Measurements from ENCODE around the gene ZNF785. TPM values are rescaled to one million over a fixed set of nuclear protein-coding genes. Genes with fewer than 3 reads are reported as not detected.
A peak's percentile ranks its signal among the peaks of the same experiment; 100 is the strongest.

ZNF785 gene
- total RNA-seq, 3 donors from 2014 or later (not counting 1 experiment from before 2014, with no cell fraction given) = 7.5 to 15.2 (median 10.4) TPM

- no peaks in the 10 kb centered on the region for H3K36me3 Mint-ChIP-seq
- peaks cover 22 to 30% of the 10 kb centered on the region in 2 donors for H3K4me1 Mint-ChIP-seq
- intact Hi-C loops (cut with micrococcal nuclease) = loop anchor here (10.0 kb wide), 1 partner anchor 98 kb away; the partner anchor contains the start of gene DCTPP1
Measured at GRCh38 chr16:30533146-30533522, 52.4 kb downstream of the ZNF785 start.

GRCh38 chr16:30532285-30533145, 53.0 kb downstream of the ZNF785 start:
- no peak for TF ChIP-seq CTCF (IDR thresholded peaks at IDR 0.05)
- Mint-ChIP-seq H3K27ac (peak overlapping the region; percentile 53 to 83), H3K9me3 (no peaks in the 10 kb centered on the region), H3K4me1 (peaks cover 28 to 35% of the 10 kb centered on the region in 2 donors), H3K4me3 (no peak overlapping the region), H3K36me3 (no peaks in the 10 kb centered on the region), H3K27me3 (ENCODE audit: low read depth in 2 of 2) (no peaks in the 10 kb centered on the region)
- no peaks in the 10 kb centered on the region for H3K27me3 ChIP-seq (ENCODE audit: control insufficient read depth, insufficient read depth, low read length)
- H3K4me1 ChIP-seq (ENCODE audit: control insufficient read depth, insufficient read depth, low read length) = peaks cover 41% of the 10 kb centered on the region
- H3K27ac ChIP-seq (ENCODE audit: low read length) = no peak overlapping the region
- no peaks in the 10 kb centered on the region for H3K9me3 ChIP-seq (ENCODE audit: control insufficient read depth, insufficient read depth, low read length)
- H3K4me3 ChIP-seq (ENCODE audit: low read length) = no peak overlapping the region
- DNase-seq = no peak
- no peak for ATAC-seq
- WGBS (ENCODE audit: insufficient coverage) = 97% methylated on average over 57 of the region's 57 CpGs
- intact Hi-C loops (cut with micrococcal nuclease) = loop anchor here (10.0 kb wide), 1 partner anchor 98 kb away; the partner anchor contains the start of gene DCTPP1
- peaks cover 8% of the 10 kb centered on the region for H3K36me3 ChIP-seq (ENCODE audit: control insufficient read depth, insufficient read depth, low read length)

More at GRCh38 chr16:30533146-30533522, 52.4 kb downstream of the ZNF785 start:
- DNase-seq (no peak), ATAC-seq (no peak)
- H3K27me3 ChIP-seq (ENCODE audit: control insufficient read depth, insufficient read depth, low read length) = no peaks in the 10 kb centered on the region
- no peak overlapping the region for H3K4me3 ChIP-seq (ENCODE audit: low read length)
- 97% methylated on average over 11 of the region's 11 CpGs for WGBS (ENCODE audit: insufficient coverage)
- Mint-ChIP-seq H3K27ac (peak overlapping the region; percentile 53 to 83), H3K4me3 (peak overlapping the region; percentile 78), H3K9me3 (no peaks in the 10 kb centered on the region), H3K27me3 (ENCODE audit: low read depth in 2 of 2) (no peaks in the 10 kb centered on the region)
- peaks cover 35% of the 10 kb centered on the region for H3K4me1 ChIP-seq (ENCODE audit: control insufficient read depth, insufficient read depth, low read length)
- H3K36me3 ChIP-seq (ENCODE audit: control insufficient read depth, insufficient read depth, low read length) = peaks cover 8% of the 10 kb centered on the region
- no peak overlapping the region for H3K27ac ChIP-seq (ENCODE audit: low read length)
- no peaks in the 10 kb centered on the region for H3K9me3 ChIP-seq (ENCODE audit: control insufficient read depth, insufficient read depth, low read length)
- no peak for TF ChIP-seq CTCF (IDR thresholded peaks at IDR 0.05)

Other genes with a start within 250 kb of the ZNF785 start
- gene CD2BP2, start 230.4 kb downstream of the ZNF785 start, total RNA-seq = 100 to 1,000 TPM in 1 of 3 donors, 10 to 100 TPM in 2; 79.5 to 104 (median 87.7) TPM
- gene TBC1D10B, start 215.2 kb downstream of the ZNF785 start, total RNA-seq = 10 to 100 TPM; 43.0 to 55.3 (median 50.2) TPM
- 1 to 10 TPM; 2.9 to 8.0 (median 7.2) TPM for gene MYL11, start 210.9 kb downstream of the ZNF785 start, total RNA-seq
- 100 to 1,000 TPM; 196 to 210 (median 205) TPM for gene SEPTIN1, start 203.1 kb downstream of the ZNF785 start, total RNA-seq
- gene ZNF48, start 190.3 kb downstream of the ZNF785 start, total RNA-seq = 1 to 10 TPM; 5.5 to 7.4 (median 7.1) TPM
- gene ZNF771, start 178.1 kb downstream of the ZNF785 start, total RNA-seq = 1 to 10 TPM in 2 of 3 donors, under 1 TPM in 1; 0.70 to 1.4 (median 1.4) TPM
- 10 to 100 TPM; 11.2 to 16.9 (median 15.2) TPM for gene DCTPP1, start 155.7 kb downstream of the ZNF785 start, total RNA-seq
- gene SEPHS2, start 139.8 kb downstream of the ZNF785 start, total RNA-seq = 10 to 100 TPM; 25.5 to 37.6 (median 35.0) TPM
- 1,000 to 10,000 TPM; 1,131 to 1,260 (median 1,176) TPM for gene ITGAL, start 113.0 kb downstream of the ZNF785 start, total RNA-seq
- gene ZNF768, start 59.1 kb downstream of the ZNF785 start, total RNA-seq = 1 to 10 TPM; 3.3 to 7.2 (median 5.6) TPM
- 1 to 10 TPM; 5.0 to 8.6 (median 6.3) TPM for gene ZNF747, start 50.8 kb downstream of the ZNF785 start, total RNA-seq
- 10 to 100 TPM in 2 of 3 donors, 1 to 10 TPM in 1; 9.6 to 13.0 (median 11.7) TPM for gene ZNF764, start 27.3 kb downstream of the ZNF785 start, total RNA-seq
- gene ZNF688, start 14.0 kb downstream of the ZNF785 start, total RNA-seq = 10 to 100 TPM; 10.1 to 16.9 (median 16.5) TPM
- gene ZNF689, start 24.7 kb upstream of the ZNF785 start, total RNA-seq = 1 to 10 TPM; 8.8 to 9.3 (median 9.1) TPM
- 100 to 1,000 TPM in 2 of 3 donors, 10 to 100 TPM in 1; 81.0 to 110 (median 101) TPM for gene PRR14, start 65.3 kb upstream of the ZNF785 start, total RNA-seq
- gene FBRS, start 72.7 kb upstream of the ZNF785 start, total RNA-seq = 100 to 1,000 TPM; 158 to 182 (median 172) TPM
- 10 to 100 TPM; 78.8 to 99.0 (median 89.3) TPM for gene SRCAP, start 113.5 kb upstream of the ZNF785 start, total RNA-seq
- gene PHKG2, start 162.7 kb upstream of the ZNF785 start, total RNA-seq = 10 to 100 TPM; 50.5 to 86.1 (median 64.8) TPM
- 1 to 10 TPM; 3.4 to 5.1 (median 4.9) TPM for gene CFAP119, start 176.4 kb upstream of the ZNF785 start, total RNA-seq
- 100 to 1,000 TPM; 153 to 167 (median 161) TPM for gene RNF40, start 176.6 kb upstream of the ZNF785 start, total RNA-seq
- gene ZNF629, start 201.5 kb upstream of the ZNF785 start, total RNA-seq = 1 to 10 TPM in 2 of 3 donors, under 1 TPM in 1; 0.96 to 1.9 (median 1.8) TPM

All from natural killer cell (primary cell).